ENCODE measurements around the gene HUNK.

The HUNK gene

DNA sequence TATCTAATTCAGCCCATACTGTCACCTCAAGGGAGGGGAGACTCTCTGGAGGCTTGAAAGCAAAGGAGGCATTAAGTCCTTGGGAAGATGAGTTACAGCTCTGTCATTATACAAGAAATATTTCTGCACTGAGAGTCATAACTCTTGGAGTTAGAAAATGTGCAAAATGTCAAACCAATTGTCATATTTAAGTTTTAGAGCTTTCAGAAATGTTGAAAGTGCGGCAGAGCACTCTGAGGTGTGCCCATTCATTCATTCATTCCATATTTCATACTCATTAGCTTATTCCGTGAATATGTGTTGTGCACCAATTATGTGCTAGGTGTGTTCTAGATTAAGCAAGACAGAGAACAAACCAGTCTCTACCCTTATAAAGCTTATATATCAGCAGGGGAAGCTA lies 87.1 kb downstream of the HUNK start:
- no peak for DNase-seq (ENCODE audit: low read depth)

DNA sequence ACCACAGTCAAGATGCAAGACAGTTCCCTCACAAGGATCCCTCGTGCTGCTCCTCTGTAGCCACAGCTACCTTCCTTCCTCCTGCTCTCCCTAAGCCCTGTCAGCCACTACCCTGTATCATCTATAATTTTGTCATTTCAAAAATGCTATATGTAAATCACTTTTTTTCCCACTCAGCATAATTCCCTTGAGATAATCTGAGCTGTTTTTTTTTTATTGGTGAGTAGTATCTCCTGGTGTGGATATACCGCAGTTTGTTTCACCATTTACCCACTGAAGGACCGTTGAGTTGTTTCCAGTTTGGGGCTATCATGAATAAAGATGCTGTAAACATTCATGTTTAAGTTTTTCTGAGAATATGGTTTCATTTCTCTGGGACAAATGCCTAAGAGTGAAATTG lies 88.2 kb downstream of the HUNK start:
- no peak for DNase-seq (ENCODE audit: low read depth)

DNA sequence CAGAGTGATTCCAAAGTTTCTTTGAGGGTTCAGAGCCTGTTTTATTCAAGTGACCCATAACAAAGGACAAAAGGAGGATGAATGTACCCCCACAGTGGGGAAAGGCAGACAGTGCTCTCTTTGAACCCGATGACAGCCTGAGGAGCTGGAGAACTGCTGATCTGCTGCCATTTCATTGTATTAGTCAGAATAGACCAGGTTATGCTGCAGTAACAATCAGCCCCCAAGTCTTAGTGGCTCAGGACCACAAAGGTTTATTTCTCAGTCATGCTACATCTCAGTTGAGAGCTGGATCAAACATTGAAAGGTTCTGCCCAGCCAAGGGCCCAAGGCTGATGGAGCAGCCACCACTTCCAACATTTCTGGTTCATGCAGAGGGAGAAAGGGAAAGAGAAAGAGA lies 88.9 kb downstream of the HUNK start:
- no peak for DNase-seq (ENCODE audit: low read depth)

DNA sequence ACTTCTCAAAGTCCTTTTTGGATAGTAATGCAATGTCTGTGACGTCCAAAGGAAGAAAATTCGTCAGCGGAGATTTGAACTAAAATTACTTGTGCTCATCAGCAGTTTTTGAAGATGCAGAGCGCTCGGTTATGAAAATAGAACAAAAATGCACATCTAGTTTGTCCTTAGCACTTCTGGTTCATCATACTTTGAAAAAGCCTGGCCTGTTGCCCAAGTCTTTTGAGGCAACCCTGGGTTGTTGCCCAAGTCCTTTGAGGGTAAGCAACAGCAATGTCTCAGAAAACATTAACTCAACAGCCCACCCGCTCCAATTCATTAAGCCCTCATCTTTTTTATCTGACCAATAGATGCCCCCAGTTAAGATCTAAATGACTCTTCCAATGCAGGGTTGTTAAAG lies 91.9 kb downstream of the HUNK start:
- no peak for DNase-seq (ENCODE audit: low read depth)

DNA sequence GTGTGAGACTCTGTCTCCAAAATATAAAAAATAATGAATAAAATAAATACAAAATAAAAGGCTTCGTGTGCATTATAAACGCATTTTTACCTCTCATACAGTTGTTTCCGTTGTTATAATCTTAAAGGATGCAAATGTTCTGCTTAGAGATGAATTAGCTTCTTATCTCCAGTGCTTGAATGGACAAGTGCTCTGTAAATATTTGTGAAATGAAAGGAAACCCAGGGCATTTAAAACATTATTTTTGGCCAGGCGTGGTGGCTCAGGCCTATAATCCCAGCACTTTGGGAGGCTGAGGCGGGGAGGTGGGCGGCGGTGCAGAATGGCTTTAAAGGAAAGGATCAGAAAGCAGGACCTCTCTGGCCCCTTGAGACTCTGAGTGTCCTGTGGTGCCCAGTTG lies 94.5 kb downstream of the HUNK start:
- DNase-seq (ENCODE audit: low read depth) = no peak

DNA sequence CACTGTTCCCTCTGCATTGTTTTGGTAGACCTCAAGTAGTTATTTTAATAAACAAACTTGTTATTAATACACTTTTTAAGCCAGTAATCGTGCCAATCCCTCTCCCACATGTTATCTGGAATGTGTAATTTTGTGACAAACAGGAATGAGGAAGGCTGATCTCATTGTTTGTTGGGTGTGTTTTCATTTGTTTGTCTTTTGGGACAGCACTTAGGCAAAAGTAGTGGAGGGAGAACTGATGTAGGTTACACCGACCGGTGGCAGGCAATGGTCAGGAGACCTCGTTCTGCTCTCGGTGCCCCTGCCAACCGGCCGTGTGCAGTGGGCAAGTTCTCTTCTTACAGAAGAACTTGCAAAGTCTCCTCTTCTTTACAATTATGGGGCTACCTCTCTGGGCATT lies 99.8 kb downstream of the HUNK start:
- DNase-seq (ENCODE audit: low read depth) = no peak

DNA sequence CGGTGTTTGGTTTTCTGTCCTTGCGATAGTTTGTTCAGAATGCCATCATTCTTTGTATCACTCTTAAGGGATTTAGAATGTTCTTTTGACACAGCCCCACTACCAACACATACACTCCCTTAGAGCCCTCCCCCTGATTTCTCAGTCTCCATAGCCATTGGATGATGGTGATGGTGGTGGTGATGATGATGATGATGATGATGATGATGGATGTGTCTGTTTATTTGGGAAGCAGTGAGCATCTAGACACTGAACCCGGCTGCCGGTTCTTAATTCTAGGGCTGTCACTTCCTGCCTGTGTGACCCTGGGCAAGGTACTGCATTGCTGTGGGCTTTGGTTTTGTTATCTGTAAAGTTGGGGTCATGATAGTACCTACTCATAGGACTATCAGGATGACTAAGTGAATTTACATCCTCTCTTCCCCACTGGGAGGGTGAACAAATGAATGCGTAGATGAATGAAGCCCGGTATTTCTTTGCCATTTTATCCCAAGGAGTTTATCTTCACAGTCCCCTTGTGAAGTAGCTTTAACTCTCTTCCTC lies 100.7 kb downstream of the HUNK start:
- no peak for DNase-seq (ENCODE audit: low read depth)

DNA sequence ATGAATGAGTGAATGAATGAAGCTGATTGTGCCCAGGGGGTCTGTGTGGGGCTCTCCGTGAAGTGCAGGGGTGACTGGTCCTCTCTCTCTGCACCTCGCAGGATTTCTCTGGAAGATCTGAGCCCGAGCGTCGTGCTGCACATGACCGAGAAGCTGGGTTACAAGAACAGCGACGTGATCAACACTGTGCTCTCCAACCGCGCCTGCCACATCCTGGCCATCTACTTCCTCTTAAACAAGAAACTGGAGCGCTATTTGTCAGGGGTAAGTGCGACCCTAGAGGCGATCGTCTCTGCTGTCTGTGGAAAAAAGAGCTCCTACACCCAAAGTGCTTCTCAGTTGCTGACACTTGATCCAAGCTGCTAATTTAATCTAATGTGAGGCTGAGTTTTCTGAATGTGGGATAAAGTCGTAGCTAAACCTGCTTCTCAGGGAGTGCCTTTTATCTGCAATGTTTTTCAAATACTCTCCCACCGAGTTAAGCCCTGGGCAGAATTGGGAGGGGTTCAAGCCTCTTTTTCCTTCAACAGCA lies 101.7 kb downstream of the HUNK start:
- no peak for DNase-seq (ENCODE audit: low read depth)

DNA sequence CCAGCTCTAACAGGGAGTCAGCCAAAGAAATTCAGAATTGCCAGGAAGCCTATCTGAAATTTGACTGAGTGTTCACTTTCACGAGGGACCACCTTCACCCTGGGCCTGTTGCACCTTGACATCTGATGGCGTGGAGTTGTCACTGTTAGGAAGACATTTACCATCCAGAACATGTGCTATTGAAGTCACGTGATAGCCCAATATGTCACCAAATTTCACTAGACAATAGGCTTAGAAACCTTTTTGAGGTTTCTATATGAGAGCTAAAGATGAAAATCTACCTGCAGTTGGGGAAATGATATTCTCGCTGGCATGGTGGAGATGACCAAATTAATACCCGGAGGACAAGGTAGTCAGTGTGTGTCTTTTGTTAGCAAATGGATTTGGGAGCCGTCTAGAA lies 102.7 kb downstream of the HUNK start:
- no peak for DNase-seq (ENCODE audit: low read depth)

DNA sequence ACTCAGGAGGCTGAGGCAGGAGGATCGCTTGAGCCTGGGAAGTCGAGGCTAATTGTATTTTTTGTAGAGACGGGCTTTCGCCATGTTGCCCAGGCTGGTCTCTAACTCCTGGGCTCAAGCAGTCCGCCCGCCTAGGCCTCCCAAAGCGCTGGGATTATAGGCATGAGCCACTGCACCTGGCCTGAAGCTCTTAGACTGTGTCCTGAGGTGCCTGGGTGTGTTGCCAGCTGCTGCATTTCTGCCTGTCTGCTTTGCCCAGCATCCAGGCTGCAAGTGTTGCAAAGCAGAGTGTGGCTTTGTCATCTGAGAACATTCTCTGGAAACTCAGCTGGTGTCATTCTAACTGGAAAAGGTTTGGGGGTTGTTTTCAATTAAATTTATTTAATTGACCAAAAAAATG lies 105.0 kb downstream of the HUNK start:
- no peak for DNase-seq (ENCODE audit: low read depth)

DNA sequence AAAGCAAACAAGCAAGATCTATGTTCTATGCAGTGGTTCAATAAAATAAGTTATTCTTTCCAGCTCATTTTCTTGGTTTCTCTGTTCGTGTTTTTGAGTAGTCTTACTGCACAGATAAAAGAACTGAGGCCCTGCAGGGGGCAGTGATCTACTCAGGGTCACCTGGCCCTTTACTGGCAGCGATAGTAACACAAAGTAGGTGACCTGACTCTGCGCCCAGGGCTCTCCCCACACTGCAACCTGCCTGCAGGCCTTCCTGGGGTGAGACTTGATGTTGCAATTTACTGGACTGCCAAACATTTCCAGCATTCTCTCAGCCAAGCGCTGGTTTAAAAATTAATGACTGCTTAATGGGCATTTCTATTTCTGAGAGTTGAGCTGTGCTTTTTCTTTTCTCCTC lies 110.3 kb downstream of the HUNK start:
- DNase-seq (ENCODE audit: low read depth) = no peak

DNA sequence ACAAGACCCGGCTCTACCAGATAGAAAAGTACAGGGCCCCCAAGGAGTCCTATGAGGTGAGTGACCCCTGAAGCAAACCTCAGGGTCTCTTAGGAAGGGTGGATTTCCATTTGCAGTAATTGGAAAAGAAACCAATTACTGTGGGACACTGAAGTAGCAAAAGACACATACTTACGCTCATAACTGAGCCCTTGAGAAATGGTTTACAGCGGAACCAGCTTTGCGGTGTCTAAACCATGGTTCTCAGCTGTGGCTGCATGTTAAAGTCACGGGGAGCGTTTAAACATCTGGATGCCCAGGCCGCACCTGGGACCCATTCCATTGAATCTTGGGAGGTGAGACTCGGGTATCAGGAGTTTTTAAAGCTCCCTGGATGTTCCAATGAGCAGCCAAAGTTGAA lies 110.7 kb downstream of the HUNK start:
- no peak for DNase-seq (ENCODE audit: low read depth)

DNA sequence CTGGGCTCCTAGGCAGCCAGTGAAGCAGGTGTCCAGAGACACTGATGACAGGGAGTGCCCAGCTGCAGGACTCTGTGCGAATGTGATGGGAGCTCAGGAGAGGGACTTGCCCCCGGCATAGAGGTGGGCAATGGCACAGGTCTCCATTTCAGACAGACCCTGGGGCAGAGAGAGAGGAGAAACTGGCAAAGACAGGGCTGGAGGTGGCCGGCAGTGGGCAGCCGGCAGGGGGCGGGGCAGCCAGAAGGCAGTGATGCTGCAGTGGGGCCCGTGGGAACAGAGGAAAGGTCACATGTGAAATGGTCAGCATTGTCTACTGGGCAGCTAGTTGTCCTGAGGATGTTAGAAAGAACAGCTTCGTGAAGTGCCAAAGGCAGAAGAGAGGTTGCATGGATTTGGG lies 112.6 kb downstream of the HUNK start:
- no peak for DNase-seq (ENCODE audit: low read depth)

DNA sequence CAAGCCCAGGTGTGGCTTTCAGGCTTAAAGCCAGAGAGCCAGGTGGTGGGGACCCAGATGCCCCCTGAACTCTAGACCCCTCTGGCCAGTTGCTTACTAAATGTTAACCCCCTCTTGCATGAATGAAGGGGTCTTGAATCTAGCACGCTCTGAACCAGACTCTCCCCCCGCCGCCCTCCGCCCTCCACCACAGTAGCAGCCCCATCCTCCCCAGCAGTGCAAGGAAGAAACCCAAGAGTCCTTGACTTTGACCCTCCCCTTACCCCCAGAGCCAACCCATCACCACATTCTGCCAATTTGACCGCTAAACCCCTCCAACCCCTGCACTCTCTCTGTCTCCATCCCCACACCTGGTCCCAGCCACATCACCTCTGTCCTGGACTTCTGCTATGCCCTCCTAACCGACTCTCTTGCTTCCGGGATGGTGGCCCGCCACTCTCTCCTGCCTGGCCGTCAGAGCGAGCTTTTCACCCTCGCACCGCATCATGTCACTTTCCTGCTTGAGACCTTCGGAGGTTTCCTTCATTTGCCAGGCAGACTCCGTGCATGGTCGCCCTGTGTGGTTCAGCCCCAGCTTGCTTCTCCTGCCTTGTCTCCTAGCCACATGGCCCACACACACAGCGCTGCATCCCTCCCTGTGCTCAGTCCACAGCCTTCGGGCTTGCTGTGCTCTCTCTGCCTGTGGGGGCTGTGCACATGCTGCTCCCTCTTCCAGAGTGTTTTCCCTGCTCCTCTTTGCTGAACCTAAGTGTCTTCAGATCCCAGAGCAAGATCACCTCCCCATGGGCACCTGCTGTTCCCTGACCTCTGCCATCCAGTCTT lies 113.4 kb downstream of the HUNK start:
- DNase-seq (ENCODE audit: low read depth) = no peak

DNA sequence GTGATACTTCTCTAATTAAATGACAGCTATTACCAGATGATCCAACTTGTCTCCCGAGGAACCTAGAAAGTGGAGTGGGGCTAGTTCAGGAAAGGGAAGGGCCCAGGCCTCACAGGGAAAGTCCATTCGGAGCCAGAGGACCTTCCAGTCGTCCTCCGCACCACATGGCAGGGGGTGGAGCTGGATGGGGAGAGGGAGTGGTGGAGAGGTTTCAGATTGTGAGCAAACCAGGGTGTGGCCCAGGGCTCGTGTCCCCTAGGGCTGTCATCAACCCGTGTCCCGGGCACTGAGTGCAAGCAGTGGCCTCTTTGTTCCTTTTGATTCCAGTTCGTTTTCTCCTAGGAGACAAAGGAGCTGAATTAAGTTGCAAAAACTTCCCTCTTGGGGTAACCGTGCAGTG lies 114.9 kb downstream of the HUNK start:
- no peak for DNase-seq (ENCODE audit: low read depth)

DNA sequence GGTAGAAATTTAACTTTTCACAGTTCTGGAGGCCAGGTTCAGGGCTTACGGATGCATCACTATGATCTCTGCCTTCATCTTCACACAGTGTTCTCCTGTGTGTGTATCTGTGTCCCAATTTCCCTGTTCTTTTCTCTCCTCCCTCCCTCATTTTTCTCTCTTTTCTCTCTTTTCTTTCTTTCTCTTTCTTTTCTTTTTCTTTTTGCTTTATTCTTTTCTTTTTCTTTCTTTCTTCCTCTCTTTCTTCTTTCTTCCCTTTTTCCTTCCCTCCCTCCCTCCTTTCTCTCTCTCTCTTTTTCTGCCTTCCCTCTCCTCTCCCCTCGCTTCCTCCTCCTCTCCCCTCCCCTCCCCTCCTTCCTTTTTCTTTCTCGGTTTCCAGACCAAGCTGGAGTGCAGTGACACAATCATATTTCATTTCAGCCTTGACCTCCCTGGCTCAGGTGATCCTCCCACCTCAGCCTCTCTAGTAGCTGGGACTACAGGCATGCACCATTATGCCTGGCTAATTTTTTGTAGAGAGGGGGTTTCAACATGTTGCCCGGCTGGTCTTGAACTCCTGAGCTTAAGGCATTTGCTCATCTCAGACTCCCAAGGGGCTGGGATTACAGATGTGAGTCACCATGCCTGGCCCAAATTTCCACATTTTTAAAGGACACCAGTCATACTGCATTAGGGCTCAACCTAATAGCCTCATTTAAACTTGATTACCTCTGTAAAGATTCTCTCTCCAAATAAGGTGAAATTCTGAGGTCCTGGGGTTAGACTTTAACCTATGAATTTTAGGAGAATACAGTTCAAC lies 115.9 kb downstream of the HUNK start:
- no peak for DNase-seq (ENCODE audit: low read depth)

DNA sequence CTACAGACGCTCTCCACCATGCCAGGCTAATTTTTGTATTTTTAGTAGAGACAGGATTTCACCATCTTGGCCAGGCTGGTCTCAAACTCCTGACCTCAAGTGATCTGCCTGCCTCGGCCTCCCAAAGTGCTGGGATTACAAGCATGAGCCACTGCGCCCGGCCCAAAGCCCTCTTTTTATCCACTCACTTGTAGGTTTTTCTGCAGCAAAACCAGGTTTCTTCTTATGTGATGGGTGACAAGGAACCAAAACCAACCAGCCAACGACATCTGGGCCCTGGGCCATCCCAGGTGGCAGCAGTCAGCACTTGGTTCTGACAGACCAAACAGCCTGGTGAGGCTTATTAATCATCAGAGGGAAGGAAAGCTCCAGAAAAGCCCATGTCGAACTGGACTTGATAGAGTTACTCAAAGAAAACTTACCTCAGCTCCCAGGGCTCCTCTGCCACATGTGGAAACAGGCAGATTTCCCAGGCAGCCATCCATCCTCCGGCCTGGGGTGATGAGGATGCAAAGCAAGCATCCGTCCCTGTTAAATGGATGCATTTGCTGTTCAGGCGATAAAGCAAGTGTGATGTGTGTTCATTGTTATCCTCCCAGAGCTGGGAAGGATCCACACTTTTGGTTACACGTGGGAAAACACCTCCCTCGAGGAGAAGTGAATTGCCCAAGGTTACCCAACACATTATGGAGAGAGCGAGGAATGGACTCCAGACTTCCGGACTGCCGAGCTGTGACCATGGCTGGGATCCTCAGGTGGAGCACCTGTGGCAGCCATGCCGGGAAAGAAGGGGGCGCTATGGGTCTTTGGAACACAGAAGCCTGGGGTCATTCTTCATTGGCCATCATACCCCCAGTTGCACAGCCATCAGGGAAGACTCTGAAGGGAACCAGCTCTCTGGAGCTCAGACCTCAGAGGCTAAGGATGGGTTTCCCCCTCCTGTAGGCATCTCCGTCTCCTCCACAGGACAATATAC lies 118.8 kb downstream of the HUNK start:
- no peak for DNase-seq (ENCODE audit: low read depth)

DNA sequence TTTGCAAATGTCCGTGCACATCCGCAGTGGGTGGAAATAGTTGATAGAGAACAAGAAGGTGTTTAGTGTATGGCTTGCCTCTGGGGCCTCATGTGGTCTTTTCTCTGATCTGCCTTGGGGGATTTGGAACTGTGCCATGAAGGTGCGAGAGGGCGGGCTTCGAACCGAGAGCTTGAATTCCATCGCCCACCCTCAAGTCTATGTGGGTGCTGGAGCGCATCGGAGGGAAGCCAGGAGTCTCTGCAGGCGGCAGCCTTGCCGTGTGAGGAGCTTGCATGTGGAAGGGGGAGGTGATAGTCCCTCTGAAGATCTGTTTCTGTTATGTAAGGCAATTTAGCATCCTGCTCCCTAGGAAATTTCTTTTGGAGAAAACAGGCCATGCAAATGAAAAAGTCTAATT lies 119.6 kb downstream of the HUNK start:
- DNase-seq (ENCODE audit: low read depth) = no peak

DNA sequence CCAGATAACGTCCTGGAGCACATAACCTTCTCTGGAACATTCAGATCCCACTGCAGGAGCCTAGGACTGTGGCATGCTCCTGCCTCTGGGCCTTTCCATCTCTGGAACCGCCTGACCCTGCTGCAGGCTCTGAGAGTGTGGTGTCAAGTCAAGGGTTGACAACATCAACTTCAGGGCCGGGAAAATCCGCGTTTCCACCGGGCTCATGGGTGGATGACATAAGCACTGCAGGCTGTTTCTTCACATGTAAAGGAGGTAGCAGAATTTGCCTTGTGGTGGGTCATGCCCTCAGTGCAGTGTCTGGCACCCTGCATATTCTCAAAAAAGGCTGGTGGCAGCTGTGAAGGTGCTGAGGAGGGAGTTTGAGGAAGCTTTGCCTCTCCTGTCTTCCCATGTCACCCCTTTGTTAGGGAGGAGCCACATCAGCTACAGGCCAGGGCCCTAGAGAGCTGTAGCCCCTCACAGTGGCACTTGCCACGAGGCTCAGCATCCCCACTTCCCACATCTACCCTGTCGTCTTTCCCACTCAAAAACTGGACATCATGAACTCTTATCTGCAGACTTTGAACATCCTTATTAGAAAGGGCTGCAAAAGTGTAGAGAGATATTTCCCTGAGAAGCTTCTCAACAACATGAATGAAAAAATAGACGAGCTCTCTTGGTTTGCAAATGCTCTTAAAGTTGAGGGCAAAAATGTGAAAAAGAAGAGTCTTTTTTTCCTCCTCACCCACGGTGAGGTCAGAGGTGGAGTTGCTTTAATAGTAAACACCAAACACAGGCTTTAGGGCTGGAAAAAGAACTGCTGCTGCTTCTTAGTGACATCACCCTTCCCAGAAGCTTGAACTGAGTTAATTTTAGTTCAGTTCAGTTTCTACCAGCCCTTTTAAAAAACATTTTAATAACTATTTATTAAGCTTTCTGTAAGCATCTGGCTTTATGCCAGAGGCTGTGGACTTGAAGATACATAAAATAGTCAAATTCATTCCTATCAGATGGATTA lies 121.3 kb downstream of the HUNK start:
- DNase-seq (ENCODE audit: low read depth) = no peak

DNA sequence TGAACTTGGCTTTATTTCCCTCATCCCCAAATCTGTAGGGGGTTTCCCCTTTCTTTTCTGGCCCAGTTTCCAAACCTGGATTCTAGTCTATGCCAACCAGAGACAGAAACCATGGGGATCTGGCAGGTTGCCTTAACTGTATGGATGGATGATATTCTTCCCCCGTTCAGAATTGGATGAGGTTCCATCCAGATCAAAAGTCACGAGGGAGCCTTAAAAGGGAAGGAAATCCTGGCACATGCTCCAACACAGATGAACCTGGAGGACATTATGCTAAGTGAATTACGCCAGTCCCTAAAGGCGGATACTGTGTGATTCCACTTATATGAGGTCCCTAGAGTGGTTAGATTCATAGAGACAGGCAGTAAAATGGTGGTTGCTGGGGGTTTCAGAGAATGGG lies 124.4 kb downstream of the HUNK start:
- DNase-seq (ENCODE audit: low read depth) = no peak
